Stimulated activated CD8-positive, alpha-beta memory T cell treated with anti-CD3 and anti-CD28 coated beads, Interleukin-4, amount 100 ng/mL, for 24 hours (primary cell): ENCODE results near the gene PLTP.

ENCODE experiments used
- DNase-seq: peaks from one replicate; pipeline ENCODE4 v3.0.0-alpha.2; 2020; ENCODE audit warnings: low read depth

The PLTP gene

GRCh38 chr20:45898285-45898684 is 13.7 kb downstream of the PLTP start:
- no peak for DNase-seq

DNA sequence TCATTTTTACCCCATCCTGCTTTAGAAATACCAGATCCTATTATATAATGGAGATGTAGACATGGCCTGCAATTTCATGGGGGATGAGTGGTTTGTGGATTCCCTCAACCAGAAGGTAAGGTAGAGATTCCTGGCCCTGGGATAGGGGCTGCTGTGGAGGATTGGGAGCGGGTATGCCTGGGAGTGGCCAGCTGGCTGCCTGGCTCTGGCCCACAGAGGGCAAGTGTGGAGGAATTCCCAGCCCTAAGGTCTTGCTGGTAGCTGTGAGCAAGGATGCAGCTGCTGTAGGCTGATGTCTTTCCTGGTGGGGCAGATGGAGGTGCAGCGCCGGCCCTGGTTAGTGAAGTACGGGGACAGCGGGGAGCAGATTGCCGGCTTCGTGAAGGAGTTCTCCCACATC is 14.3 kb downstream of the PLTP start:
- no peak for DNase-seq

GRCh38 chr20:45897289-45897688 is 14.7 kb downstream of the PLTP start:
- DNase-seq: no peak

DNA sequence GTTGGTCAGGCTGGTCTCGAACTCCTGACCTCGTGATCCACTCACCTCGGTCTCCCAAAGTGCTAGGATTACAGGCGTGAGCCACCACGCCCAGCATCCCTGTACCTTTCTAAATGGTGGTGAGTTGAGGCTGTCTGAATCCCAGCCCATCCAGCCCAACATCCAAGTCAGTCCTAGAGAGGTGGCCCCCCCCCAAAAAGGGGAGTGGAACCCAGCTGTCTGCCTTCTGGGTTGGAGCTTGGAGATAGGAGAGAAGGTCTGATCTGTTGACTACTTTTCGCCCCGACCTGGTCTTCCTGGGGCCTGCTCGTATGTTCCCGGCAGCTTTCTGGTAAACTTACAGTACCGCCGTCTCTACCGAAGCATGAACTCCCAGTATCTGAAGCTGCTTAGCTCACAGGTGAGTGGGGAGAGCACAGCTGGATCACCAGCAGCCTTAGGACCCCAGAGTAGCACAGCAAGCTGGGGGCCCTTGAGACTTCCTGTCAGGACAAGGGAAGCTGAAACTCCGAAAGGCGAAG is 15.3 kb downstream of the PLTP start:
- no peak for DNase-seq

- no peak for DNase-seq
Measured at GRCh38 chr20:45894797-45895196, 17.2 kb downstream of the PLTP start.

DNA sequence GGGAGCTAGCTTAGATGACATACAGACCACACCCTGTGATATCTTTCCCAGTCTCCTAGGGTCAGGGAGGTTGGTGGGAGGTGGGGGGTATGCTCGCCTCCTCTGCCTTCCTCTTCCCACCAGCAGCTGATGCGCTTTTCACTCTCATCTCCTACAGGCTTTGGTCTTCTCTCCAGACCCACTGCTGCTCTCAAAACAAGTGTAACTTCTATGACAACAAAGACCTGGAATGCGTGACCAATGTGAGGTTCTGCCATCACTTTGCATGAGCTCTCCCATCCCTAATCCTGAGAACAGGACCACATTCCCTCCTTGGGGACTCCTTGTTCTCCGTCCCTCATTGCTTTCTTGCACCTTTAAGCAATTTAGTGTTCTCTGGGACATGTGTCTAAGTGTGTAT is 18.1 kb downstream of the PLTP start:
- DNase-seq: no peak

GRCh38 chr20:45892828-45893500 is 19.0 kb downstream of the PLTP start:
- DNase-seq: no peak

- DNase-seq: no peak
Measured at GRCh38 chr20:45892049-45892825, 19.7 kb downstream of the PLTP start.

GRCh38 chr20:45890985-45891983 is 20.7 kb downstream of the PLTP start, which contains the start of the genes CTSA and NEURL2:
Gene CTSA (plus strand): TSS chr20:45891335. CDS start chr20:45891569, 234 bp downstream.
Gene NEURL2 (minus strand): TSS chr20:45891208. CDS start chr20:45890991, 217 bp downstream.
- peak; percentile 78 for DNase-seq

DNA sequence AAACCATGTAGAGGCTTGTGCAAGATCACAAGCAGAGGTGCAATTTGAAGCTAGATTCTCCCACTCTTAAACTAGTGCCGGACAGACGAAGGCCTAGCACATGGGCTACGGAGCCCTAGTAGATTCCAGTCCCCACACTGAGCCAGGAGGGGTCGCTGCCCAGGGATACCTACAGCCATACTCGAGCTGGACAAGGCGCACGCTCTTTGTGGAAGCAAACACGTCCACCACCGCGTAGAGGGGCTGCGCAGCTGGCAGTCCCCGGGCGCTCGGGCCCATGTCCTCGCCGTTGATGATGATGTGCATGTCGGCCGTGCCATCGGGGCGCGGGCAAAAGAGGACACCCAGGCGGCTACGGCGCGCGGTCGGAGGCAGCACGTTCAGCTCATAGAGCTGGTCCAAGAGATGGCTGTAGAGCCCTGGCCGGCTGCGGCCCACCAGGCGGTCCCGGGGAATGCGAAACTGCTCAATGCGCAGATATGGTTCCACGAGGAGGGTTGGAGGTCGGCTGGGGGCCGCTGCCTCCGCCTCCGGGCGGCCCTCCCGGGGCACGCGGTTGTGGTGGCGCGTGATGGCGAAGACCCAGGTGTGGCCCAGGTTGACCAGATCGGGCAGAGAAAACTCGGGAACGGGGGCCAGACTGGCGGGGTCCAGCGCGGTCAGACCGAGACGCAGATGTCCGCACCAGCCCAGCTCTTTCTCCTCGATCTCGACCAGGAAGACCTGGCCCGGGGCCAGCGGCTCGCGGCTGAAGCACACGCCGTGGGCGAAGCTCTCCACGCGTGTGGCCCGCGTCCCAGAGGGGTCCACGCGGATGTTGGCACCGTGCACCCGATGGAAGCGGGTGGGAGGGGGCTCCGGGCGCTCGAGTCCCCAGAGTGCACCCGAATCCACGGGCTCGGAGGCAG is 21.6 kb downstream of the PLTP start:
- DNase-seq: peak; percentile 30

DNA sequence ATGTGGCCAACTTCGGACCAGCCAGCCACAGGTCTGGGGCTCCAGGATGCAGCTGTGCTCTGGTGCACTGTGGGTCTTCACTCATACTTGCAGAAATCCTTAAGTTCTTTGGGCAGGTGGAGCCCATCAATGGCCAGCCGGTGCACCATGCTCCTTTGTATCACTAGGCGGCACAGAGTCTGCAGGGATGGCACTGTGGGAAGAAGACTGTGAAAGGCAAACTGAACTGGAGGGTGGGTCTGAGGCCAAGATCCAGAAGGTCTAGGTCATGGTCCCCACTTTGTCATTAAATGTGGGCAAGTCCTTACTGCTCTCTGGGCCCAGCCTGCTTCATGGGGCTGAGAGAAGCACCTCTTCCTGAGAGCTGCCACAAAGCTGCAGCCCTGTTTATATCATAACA is 23.3 kb downstream of the PLTP start:
- no peak for DNase-seq

DNA sequence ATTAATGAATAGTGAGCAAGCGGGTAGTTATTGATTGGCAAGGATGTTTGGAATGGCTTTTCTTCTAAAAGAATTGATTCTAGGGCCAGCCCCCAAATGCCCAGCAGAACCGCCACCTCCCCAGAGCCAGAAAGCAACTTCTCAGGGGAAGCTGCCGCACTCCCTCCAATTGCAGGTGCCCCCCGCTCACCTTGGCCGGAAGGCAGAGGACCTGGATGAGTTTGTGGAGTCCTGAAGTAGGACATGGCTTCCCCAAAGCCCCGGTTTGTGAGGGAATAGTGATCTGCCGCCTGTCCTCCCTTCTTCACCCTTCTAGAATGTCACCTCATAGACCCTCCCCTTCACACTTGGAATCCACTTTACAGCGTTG is 24.6 kb downstream of the PLTP start, which contains the start of gene SPATA25:
Gene SPATA25, minus strand, starts transcription at position 277 of the 370 bp plus-strand sequence. Its CDS starts 32 bp downstream, at position 245.
- DNase-seq: no peak

DNA sequence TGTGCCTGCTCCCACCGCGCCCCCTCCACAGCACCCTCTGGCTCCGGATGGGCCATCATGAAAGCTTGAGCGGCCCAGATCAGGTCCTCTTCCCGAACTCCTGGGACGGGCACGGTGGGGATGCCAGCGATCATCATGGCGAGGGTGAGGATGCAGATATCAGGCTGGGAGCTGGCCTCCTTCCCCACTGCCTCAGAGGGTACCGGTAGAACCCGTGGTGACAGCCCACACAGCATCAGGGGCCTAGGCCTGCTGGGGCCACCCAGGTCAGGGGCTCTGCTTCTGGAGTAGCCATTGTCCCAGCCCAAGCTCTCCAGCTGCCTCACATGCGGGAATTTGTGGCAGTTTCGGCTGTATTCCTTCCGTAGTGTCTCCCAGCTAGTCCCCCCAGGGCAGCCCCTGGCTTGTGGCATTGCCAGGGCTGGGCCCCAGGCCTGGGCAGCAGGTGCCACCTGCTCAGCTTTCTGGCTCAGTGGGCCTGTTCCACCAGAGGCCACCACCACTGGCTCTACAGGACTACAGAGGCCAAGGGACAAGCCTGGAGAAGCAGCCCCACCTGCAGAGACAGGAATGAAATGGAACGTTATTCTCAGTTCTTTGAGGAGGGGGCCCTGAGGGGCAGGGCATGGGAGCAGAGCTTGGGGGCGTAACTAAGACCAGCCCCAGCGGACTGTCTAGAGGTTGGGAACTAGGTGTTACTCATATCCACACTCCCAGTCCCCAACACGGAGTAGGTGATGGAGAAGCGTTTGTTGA is 25.2 kb downstream of the PLTP start:
- no peak for DNase-seq

DNA sequence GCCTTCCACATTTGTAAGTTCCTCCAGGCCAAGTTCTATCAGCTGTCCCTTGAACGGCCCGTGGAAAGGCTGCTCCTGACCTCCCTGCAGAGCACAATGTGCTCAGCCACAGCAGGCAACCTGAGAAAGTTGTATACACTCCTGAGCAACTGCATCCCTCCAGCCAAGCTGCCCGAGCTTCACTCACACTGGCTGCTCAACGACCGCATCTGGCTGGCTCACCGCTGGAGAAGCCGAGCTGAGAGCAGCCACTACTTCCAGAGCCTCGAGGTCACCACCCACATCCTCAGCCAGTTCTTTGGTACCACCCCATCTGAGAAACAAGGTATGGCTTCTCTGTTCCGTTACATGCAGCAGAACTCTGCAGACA is 28.9 kb downstream of the PLTP start:
- DNase-seq: no peak

DNA sequence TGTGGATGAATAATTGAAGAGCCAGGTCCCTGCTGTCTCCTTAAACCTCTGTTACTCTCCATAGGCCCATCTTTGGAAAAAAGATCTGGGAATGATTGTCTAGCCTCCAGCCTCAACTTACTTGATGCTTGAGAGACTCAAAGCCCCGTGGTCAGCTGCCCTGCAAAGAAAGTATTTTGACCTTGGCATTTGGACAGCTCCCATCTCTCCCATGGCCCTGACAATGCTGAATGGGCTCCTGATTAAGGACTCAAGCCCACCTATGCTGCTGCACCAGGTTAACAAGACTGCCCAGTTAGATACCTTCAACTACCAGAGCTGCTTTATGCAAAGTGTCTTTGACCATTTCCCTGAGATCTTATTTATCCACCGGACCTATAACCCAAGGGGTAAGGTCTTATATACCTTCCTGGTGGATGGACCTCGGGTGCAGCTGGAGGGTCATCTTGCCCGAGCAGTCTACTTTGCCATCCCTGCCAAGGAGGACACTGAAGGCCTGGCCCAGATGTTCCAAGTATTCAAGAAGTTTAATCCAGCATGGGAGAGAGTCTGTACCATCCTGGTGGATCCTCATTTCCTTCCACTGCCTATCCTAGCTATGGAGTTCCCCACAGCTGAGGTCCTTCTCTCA is 29.4 kb downstream of the PLTP start:
- no peak for DNase-seq

- DNase-seq: peak; percentile 98
Measured at GRCh38 chr20:45880988-45881788, 30.8 kb downstream of the PLTP start, which contains the start of gene ZSWIM1. Gene ZSWIM1 (plus strand): TSS chr20:45881227. CDS start chr20:45882593, 1,366 bp downstream.

GRCh38 chr20:45878076-45878761 is 33.7 kb downstream of the PLTP start:
- no peak for DNase-seq

DNA sequence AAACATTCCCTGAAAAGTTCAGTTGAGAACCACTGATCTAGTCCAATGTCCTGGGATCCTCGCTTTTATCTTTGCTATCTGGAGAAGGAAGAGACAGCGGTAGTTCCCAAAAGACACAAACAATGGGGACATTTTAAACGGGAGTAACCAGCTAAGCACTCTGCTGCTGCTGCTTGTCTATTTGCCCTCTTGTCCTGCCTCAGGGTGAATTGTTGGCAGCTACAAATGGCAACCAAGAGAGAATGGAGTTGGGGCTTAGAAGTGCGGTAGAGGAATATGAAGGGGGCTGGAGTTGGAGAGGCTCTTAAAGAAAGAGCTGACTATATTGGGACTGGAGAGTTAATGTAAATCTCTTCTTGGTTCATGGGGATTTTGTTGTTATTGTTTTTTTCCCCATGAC is 37.4 kb downstream of the PLTP start:
- no peak for DNase-seq
